ENCODE data around the gene HIP1. TPM values are rescaled to one million over a fixed set of nuclear protein-coding genes. Genes with fewer than 3 reads are reported as not detected.

HIP1 gene
- total and polyA plus RNA-seq, 9 of the 15 experiments (the other 6 are each of a cell fraction or from before 2014, with no cell fraction given): 2.4 to 13.7 (median 9.5) TPM

DNA sequence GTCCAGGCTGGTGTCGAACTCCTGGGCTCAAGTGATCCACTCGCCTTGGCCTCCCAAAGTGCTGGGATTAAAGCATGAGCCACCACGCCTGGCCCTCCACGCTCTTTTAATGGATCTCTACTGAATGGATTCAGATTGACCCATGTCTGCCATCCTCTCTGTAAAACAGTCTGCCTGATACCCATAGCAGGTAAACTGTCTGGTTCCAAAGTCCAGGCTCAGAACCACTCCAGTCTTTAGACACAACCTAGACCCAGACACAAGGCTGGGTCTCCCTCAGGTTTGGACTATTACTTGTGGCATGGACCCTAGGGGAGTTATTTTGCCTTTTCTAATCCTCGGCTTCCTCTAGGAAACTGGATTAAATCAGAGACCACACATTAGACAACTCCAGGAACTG is 19.1 kb downstream of the HIP1 start:
- no peaks in the 10 kb centered on the region for H3K9me1 ChIP-seq (ENCODE audit: control insufficient read depth, insufficient read depth, low read length)
- no peak overlapping the region for H3K4me2 ChIP-seq (ENCODE audit: insufficient read depth, low read length)
- H3K9ac ChIP-seq (ENCODE audit: insufficient read depth in 1 of 2, low read depth in 2 of 2, low read length in 2 of 2): no peak overlapping the region; a peak in 1 of 4 replicates
- H3K27me3 ChIP-seq (ENCODE audit: control insufficient read depth in 2 of 2, insufficient read depth in 2 of 2, low read length in 2 of 2): no peaks in the 10 kb centered on the region
- no peak overlapping the region for H3K27ac ChIP-seq (ENCODE audit: extremely low read depth, low read depth, low read length)
- FAIRE-seq (no peak), ATAC-seq (no peak), DNase-seq (ENCODE audit: extremely low read depth in 1 of 4, low spot score in 3 of 4) (no peak)
- no peak overlapping the region for H3K4me3 ChIP-seq
- H3K36me3 ChIP-seq (ENCODE audit: control insufficient read depth, insufficient read depth, low read length): peaks cover 2% of the 10 kb centered on the region; the same call in 1 of the 3 replicates
- 81% methylated on average over 5 of the region's 5 CpGs for WGBS (ENCODE audit: insufficient coverage, low coverage, missing lambda C conversion rate)
- no peaks in the 10 kb centered on the region for H4K20me1 ChIP-seq (replicated peaks; ENCODE audit: control insufficient read depth, insufficient read depth, low read length)
- TF ChIP-seq, protein P1, sequence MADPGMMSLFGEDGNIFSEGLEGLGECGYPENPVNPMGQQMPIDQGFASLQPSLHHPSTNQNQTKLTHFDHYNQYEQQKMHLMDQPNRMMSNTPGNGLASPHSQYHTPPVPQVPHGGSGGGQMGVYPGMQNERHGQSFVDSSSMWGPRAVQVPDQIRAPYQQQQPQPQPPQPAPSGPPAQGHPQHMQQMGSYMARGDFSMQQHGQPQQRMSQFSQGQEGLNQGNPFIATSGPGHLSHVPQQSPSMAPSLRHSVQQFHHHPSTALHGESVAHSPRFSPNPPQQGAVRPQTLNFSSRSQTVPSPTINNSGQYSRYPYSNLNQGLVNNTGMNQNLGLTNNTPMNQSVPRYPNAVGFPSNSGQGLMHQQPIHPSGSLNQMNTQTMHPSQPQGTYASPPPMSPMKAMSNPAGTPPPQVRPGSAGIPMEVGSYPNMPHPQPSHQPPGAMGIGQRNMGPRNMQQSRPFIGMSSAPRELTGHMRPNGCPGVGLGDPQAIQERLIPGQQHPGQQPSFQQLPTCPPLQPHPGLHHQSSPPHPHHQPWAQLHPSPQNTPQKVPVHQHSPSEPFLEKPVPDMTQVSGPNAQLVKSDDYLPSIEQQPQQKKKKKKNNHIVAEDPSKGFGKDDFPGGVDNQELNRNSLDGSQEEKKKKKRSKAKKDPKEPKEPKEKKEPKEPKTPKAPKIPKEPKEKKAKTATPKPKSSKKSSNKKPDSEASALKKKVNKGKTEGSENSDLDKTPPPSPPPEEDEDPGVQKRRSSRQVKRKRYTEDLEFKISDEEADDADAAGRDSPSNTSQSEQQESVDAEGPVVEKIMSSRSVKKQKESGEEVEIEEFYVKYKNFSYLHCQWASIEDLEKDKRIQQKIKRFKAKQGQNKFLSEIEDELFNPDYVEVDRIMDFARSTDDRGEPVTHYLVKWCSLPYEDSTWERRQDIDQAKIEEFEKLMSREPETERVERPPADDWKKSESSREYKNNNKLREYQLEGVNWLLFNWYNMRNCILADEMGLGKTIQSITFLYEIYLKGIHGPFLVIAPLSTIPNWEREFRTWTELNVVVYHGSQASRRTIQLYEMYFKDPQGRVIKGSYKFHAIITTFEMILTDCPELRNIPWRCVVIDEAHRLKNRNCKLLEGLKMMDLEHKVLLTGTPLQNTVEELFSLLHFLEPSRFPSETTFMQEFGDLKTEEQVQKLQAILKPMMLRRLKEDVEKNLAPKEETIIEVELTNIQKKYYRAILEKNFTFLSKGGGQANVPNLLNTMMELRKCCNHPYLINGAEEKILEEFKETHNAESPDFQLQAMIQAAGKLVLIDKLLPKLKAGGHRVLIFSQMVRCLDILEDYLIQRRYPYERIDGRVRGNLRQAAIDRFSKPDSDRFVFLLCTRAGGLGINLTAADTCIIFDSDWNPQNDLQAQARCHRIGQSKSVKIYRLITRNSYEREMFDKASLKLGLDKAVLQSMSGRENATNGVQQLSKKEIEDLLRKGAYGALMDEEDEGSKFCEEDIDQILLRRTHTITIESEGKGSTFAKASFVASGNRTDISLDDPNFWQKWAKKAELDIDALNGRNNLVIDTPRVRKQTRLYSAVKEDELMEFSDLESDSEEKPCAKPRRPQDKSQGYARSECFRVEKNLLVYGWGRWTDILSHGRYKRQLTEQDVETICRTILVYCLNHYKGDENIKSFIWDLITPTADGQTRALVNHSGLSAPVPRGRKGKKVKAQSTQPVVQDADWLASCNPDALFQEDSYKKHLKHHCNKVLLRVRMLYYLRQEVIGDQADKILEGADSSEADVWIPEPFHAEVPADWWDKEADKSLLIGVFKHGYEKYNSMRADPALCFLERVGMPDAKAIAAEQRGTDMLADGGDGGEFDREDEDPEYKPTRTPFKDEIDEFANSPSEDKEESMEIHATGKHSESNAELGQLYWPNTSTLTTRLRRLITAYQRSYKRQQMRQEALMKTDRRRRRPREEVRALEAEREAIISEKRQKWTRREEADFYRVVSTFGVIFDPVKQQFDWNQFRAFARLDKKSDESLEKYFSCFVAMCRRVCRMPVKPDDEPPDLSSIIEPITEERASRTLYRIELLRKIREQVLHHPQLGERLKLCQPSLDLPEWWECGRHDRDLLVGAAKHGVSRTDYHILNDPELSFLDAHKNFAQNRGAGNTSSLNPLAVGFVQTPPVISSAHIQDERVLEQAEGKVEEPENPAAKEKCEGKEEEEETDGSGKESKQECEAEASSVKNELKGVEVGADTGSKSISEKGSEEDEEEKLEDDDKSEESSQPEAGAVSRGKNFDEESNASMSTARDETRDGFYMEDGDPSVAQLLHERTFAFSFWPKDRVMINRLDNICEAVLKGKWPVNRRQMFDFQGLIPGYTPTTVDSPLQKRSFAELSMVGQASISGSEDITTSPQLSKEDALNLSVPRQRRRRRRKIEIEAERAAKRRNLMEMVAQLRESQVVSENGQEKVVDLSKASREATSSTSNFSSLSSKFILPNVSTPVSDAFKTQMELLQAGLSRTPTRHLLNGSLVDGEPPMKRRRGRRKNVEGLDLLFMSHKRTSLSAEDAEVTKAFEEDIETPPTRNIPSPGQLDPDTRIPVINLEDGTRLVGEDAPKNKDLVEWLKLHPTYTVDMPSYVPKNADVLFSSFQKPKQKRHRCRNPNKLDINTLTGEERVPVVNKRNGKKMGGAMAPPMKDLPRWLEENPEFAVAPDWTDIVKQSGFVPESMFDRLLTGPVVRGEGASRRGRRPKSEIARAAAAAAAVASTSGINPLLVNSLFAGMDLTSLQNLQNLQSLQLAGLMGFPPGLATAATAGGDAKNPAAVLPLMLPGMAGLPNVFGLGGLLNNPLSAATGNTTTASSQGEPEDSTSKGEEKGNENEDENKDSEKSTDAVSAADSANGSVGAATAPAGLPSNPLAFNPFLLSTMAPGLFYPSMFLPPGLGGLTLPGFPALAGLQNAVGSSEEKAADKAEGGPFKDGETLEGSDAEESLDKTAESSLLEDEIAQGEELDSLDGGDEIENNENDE (IDR thresholded peaks at IDR 0.05; ENCODE audit: low read depth, low read length): no peak
- no peak for TF ChIP-seq JUNB (CRISPR knock-in tag; conservative IDR thresholded peaks at IDR 0.05)
- TF ChIP-seq PHB (CRISPR knock-in tag; IDR thresholded peaks at IDR 0.05): no peak
- TF ChIP-seq, protein P2, sequence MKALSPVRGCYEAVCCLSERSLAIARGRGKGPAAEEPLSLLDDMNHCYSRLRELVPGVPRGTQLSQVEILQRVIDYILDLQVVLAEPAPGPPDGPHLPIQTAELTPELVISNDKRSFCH (CRISPR knock-in tag; IDR thresholded peaks at IDR 0.05): no peak
- TF ChIP-seq, protein P2 (tag; IDR thresholded peaks at IDR 0.05): no peak
- TF ChIP-seq HMGN3 (IDR thresholded peaks at IDR 0.05; ENCODE audit: borderline replicate concordance, extremely low read depth, insufficient read length, low read depth, low read length): no peak
- TF ChIP-seq RBM22 (IDR thresholded peaks at IDR 0.05; ENCODE audit: low read depth, low read length, poor library complexity, severe bottlenecking): no peak
- no peak for TF ChIP-seq ZNF232 (CRISPR knock-in tag; IDR thresholded peaks at IDR 0.05)
- TF ChIP-seq ARID2 (IDR thresholded peaks at IDR 0.05): no peak
- TF ChIP-seq KDM4B (IDR thresholded peaks at IDR 0.05; ENCODE audit: borderline replicate concordance in 2 of 2, low read depth in 1 of 2): no peak
- no peak for TF ChIP-seq ZFPM2 (CRISPR knock-in tag; IDR thresholded peaks at IDR 0.05)
- TF ChIP-seq TBP (optimal IDR thresholded peaks at IDR 0.05; ENCODE audit: low read depth, low read length): no peak
- no peak for TF ChIP-seq CBX5 (IDR thresholded peaks at IDR 0.05; ENCODE audit: borderline replicate concordance, low read depth)
- H2AFZ ChIP-seq (ENCODE audit: low read depth, low read length): no peak overlapping the region
- ChIA-PET POLR2A (interaction anchor here (0.7 kb wide), 1 partner anchor 11 kb away, joined by 3 read pairs; no protein-coding TSS in a partner anchor), CTCF (ENCODE audit: low intra/inter-chr PET ratio) (no interaction called here)
- in situ Hi-C loops (cut with MboI) (no loop called here), intact Hi-C loops (cut with micrococcal nuclease) (no loop called here)
- BruUV-seq (replicated peaks): no TSS peak
- H3K79me2 ChIP-seq (ENCODE audit: control insufficient read depth, insufficient read depth, low read length): no peaks in the 10 kb centered on the region
- no peaks in the 10 kb centered on the region; a peak in 1 of 5 replicates for H3K4me1 ChIP-seq (replicated peaks in 1 of 2; ENCODE audit: control insufficient read depth in 2 of 2, insufficient read depth in 2 of 2, low read length in 2 of 2)
- no peaks in the 10 kb centered on the region for H3K9me3 ChIP-seq (replicated peaks; ENCODE audit: control insufficient read depth, insufficient read depth, low read depth, low read length)
